ENCODE results near the gene DSCAML1. TPM values are rescaled to one million over a fixed set of nuclear protein-coding genes. Genes with fewer than 3 reads are reported as not detected.

DSCAML1 gene
- total RNA-seq, 4 donors from 2014 or later = 0.29 to 29.1 (median 3.4) TPM

GRCh38 chr11:117818041-117818873 lies 21.2 kb upstream of the DSCAML1 start:
- Histone ChIP-seq H3K36me3 (no peaks in the 10 kb centered on the region), H3K9me3 (no peaks in the 10 kb centered on the region), H3K4me1 (peaks cover 0 to 6% of the 10 kb centered on the region in 2 donors), H3K27me3 (no peaks in the 10 kb centered on the region), H3K27ac (peak overlapping the region in 1 of 2 donors; percentile 73), H3K4me3 (no peak overlapping the region)
- no peak for DNase-seq
- TF ChIP-seq POLR2A (IDR thresholded peaks at IDR 0.05) (no peak), CTCF (IDR thresholded peaks at IDR 0.05) (no peak)
- intact Hi-C loops (cut with DNase I; ENCODE audit: low total_unique reads) = loop anchor here (10.0 kb wide), 1 partner anchor 393 kb away; no protein-coding TSS in a partner anchor

- DNase-seq = peak; percentile 84 to 91
- peak overlapping the region in 1 of 2 donors; percentile 18 for H3K4me3 ChIP-seq
- intact Hi-C loops (cut with DNase I; ENCODE audit: low total_unique reads) = loop anchor here (10.0 kb wide), 1 partner anchor 393 kb away; no protein-coding TSS in a partner anchor
- H3K36me3 ChIP-seq = no peaks in the 10 kb centered on the region
- H3K27ac ChIP-seq = peak overlapping the region; percentile 63 to 73
- H3K4me1 ChIP-seq = peaks cover 0 to 6% of the 10 kb centered on the region in 2 donors
- H3K9me3 ChIP-seq = no peaks in the 10 kb centered on the region
- H3K27me3 ChIP-seq = no peaks in the 10 kb centered on the region
- TF ChIP-seq CTCF (IDR thresholded peaks at IDR 0.05) (peak; percentile 96 to 100 (median 99)), POLR2A (IDR thresholded peaks at IDR 0.05) (no peak)
These were observed 20.5 kb upstream of the DSCAML1 start for GRCh38 chr11:117817368-117818040.

GRCh38 chr11:117816846-117817367 lies 19.9 kb upstream of the DSCAML1 start:
- no peak for DNase-seq
- peaks cover 0 to 6% of the 10 kb centered on the region in 2 donors for H3K4me1 ChIP-seq
- no peaks in the 10 kb centered on the region for H3K27me3 ChIP-seq
- no peaks in the 10 kb centered on the region for H3K36me3 ChIP-seq
- no peaks in the 10 kb centered on the region for H3K9me3 ChIP-seq
- intact Hi-C loops (cut with DNase I; ENCODE audit: low total_unique reads) = loop anchor here (10.0 kb wide), 1 partner anchor 392 kb away; no protein-coding TSS in a partner anchor
- TF ChIP-seq POLR2A (IDR thresholded peaks at IDR 0.05) = no peak
- TF ChIP-seq CTCF (IDR thresholded peaks at IDR 0.05) = no peak
- peak overlapping the region; percentile 63 to 73 for H3K27ac ChIP-seq
- H3K4me3 ChIP-seq = no peak overlapping the region

- DNase-seq = peak in 1 of 2 donors; percentile 60
- peak overlapping the region; percentile 63 to 73 for H3K27ac ChIP-seq
- H3K27me3 ChIP-seq = no peaks in the 10 kb centered on the region
- no peaks in the 10 kb centered on the region for H3K9me3 ChIP-seq
- intact Hi-C loops (cut with DNase I; ENCODE audit: low total_unique reads) = loop anchor here (10.0 kb wide), 1 partner anchor 391 kb away; no protein-coding TSS in a partner anchor
- peaks cover 0 to 6% of the 10 kb centered on the region in 2 donors for H3K4me1 ChIP-seq
- no peak for TF ChIP-seq POLR2A (IDR thresholded peaks at IDR 0.05)
- TF ChIP-seq CTCF (IDR thresholded peaks at IDR 0.05) = peak in 1 of 4 experiments; percentile 10
- no peak overlapping the region for H3K4me3 ChIP-seq
- H3K36me3 ChIP-seq = no peaks in the 10 kb centered on the region
These were observed 19.2 kb upstream of the DSCAML1 start for GRCh38 chr11:117816151-117816741.

All from uterus (tissue), 4 donors.